Ovary (tissue), 3 donors: ENCODE results near the gene NNT.
A peak's percentile ranks its signal among the peaks of the same experiment; 100 is the strongest.

Source experiments
- POLR2A ChIP-seq: fragments of 450-650 bp; IDR thresholded peaks from one replicate; pipeline ENCODE4 v1.6.1; 2017; ENCODE audit warnings: antibody characterized with exemption, mild to moderate bottlenecking, moderate library complexity
- TF ChIP-seq, protein P1 (sequence below), 3 donors: fragments of 450-650 bp in 2 of 3; fragments of 200-600 bp in 1 of 3; IDR thresholded peaks; one replicate each; pipeline versions ENCODE4 v1.5.1 to v1.8.0; 2016 to 2022; ENCODE audit warnings: antibody characterized with exemption in 3 of 3, mild to moderate bottlenecking in 1 of 3
- donor health status: DM: no; HTN: no; CAD: no.

- TF ChIP-seq POLR2A = peak; percentile 43
- TF ChIP-seq, protein P1, sequence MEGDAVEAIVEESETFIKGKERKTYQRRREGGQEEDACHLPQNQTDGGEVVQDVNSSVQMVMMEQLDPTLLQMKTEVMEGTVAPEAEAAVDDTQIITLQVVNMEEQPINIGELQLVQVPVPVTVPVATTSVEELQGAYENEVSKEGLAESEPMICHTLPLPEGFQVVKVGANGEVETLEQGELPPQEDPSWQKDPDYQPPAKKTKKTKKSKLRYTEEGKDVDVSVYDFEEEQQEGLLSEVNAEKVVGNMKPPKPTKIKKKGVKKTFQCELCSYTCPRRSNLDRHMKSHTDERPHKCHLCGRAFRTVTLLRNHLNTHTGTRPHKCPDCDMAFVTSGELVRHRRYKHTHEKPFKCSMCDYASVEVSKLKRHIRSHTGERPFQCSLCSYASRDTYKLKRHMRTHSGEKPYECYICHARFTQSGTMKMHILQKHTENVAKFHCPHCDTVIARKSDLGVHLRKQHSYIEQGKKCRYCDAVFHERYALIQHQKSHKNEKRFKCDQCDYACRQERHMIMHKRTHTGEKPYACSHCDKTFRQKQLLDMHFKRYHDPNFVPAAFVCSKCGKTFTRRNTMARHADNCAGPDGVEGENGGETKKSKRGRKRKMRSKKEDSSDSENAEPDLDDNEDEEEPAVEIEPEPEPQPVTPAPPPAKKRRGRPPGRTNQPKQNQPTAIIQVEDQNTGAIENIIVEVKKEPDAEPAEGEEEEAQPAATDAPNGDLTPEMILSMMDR (IDR thresholded peaks at IDR 0.05) = peak; percentile 56 to 75 (median 74)
These were observed 46.0 kb upstream of the NNT start, which contains the start of gene PAIP1 for GRCh38 chr5:43556857-43557542.
